Skin of body (tissue), 2 donors: ENCODE measurements around the gene FAM241B. TPM values are rescaled to one million over a fixed set of nuclear protein-coding genes. Genes with fewer than 3 reads are reported as not detected.

Experiments
- DNase-seq: peaks from one replicate; lab custom pipeline; 2025; lab: John Stamatoyannopoulos, UW
- total RNA-seq: library from RNA; depleted of rRNA; stranded (reverse); fragments of >200 nt; gene quantifications from one replicate; pipeline ENCODE4 v1.2.3, GENCODE V29; 2014

FAM241B gene
- total RNA-seq, 1 donor from 2014 or later = 1.7 TPM

GRCh38 chr10:69665474-69666320 lies 35.6 kb downstream of the FAM241B start:
- DNase-seq = no peak

GRCh38 chr10:69666756-69667155 lies 36.7 kb downstream of the FAM241B start:
- DNase-seq = no peak

GRCh38 chr10:69668721-69669120 lies 38.7 kb downstream of the FAM241B start:
- DNase-seq = no peak

GRCh38 chr10:69669409-69669808 lies 39.4 kb downstream of the FAM241B start:
- no peak for DNase-seq

- peak; percentile 73 for DNase-seq
Measured at GRCh38 chr10:69673521-69673920, 43.5 kb downstream of the FAM241B start.

GRCh38 chr10:69674786-69675185 lies 44.7 kb downstream of the FAM241B start:
- no peak for DNase-seq

GRCh38 chr10:69676301-69676700 lies 46.3 kb downstream of the FAM241B start:
- DNase-seq = no peak

- peak; percentile 43 for DNase-seq
Measured at GRCh38 chr10:69677985-69678654, 48.1 kb downstream of the FAM241B start.

- DNase-seq = no peak
Measured at GRCh38 chr10:69679736-69680135, 49.7 kb downstream of the FAM241B start.

GRCh38 chr10:69680610-69681009 lies 50.6 kb downstream of the FAM241B start:
- no peak for DNase-seq

GRCh38 chr10:69681436-69681835 lies 51.4 kb downstream of the FAM241B start:
- no peak for DNase-seq

- DNase-seq = no peak
Measured at GRCh38 chr10:69682955-69683474, 53.0 kb downstream of the FAM241B start.

Other genes starting within 250 kb of the FAM241B start
- gene TACR2, start 213.3 kb upstream of the FAM241B start, total RNA-seq = 0.10 TPM
- gene TSPAN15, start 178.8 kb upstream of the FAM241B start, total RNA-seq = 23.4 TPM
- not detected for gene NEUROG3, start 56.8 kb upstream of the FAM241B start, total RNA-seq
- gene COL13A1, start 171.7 kb downstream of the FAM241B start, total RNA-seq = 10.1 TPM